Sigmoid colon (tissue), 4 donors: ENCODE data around the gene NRG4.

Experiments used
- POLR2A ChIP-seq, 2 donors: fragments of 450-650 bp; IDR thresholded peaks; one replicate each; pipeline ENCODE4 v1.6.1; 2016; ENCODE audit warnings: antibody characterized with exemption in 2 of 2, mild to moderate bottlenecking in 2 of 2, moderate library complexity in 2 of 2
- POLR2AphosphoS5 ChIP-seq, 4 donors: sonication (generic); formaldehyde crosslinking; IDR thresholded peaks; one replicate each; pipeline ENCODE4 v1.6.1; 2017; ENCODE audit warnings: antibody characterized with exemption in 4 of 4
- TF ChIP-seq, protein P1 (sequence below), 4 experiments: fragments of 450-650 bp in 3 of 4; fragments of 200-600 bp in 1 of 4; IDR thresholded peaks; one replicate each; pipeline ENCODE4 v1.5.1; 2016 to 2019; ENCODE audit warnings: antibody characterized with exemption in 4 of 4, mild to moderate bottlenecking in 3 of 4, moderate library complexity in 2 of 4

GRCh38 chr15:75995611-75996010 lies 16.6 kb downstream of the NRG4 start:
- TF ChIP-seq POLR2AphosphoS5 (IDR thresholded peaks at IDR 0.05) (no peak), POLR2A (IDR thresholded peaks at IDR 0.05) (no peak)
- TF ChIP-seq, protein P1, sequence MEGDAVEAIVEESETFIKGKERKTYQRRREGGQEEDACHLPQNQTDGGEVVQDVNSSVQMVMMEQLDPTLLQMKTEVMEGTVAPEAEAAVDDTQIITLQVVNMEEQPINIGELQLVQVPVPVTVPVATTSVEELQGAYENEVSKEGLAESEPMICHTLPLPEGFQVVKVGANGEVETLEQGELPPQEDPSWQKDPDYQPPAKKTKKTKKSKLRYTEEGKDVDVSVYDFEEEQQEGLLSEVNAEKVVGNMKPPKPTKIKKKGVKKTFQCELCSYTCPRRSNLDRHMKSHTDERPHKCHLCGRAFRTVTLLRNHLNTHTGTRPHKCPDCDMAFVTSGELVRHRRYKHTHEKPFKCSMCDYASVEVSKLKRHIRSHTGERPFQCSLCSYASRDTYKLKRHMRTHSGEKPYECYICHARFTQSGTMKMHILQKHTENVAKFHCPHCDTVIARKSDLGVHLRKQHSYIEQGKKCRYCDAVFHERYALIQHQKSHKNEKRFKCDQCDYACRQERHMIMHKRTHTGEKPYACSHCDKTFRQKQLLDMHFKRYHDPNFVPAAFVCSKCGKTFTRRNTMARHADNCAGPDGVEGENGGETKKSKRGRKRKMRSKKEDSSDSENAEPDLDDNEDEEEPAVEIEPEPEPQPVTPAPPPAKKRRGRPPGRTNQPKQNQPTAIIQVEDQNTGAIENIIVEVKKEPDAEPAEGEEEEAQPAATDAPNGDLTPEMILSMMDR (IDR thresholded peaks at IDR 0.05) = no peak
